B cell (primary cell): ENCODE measurements around the gene PRAME.

Experiments used
- CTCF ChIP-seq: fragments of 200-600 bp; IDR thresholded peaks from one replicate; pipeline ENCODE4 v1.8.0; 2022; ENCODE audit warnings: antibody characterized with exemption, mild to moderate bottlenecking
- EZH2 ChIP-seq: IDR thresholded peaks from 2 replicates; pipeline ENCODE4 v1.6.1; 2012; ENCODE audit warnings: borderline replicate concordance, low read depth, mild to moderate bottlenecking, moderate library complexity, low read length; ENCODE audit not compliant: insufficient read depth, poor library complexity, severe bottlenecking

DNA sequence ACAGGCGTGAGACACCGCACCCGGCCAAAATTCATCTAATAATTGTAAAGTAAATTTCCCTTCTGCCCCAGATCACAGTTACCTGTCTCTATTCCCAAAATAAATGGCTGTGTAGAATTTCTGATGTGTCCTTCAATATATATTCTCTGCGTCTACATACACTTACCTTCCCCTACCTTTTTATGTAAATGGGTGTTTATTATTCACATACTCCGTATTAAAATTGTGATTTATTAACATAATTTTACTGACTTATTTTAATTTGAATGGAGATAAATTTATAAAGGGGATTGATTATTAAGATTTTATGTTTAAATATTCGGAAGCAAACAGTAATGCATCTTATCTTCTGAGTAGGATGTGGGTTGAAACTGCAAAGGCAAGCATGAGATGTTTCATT is 22.6 kb downstream of the PRAME start:
- TF ChIP-seq EZH2 (no peak), CTCF (no peak)
